NOMO-1 (cell line): ENCODE measurements around the gene WDR37.
"Not testable (repeated sequence)": the region's sequence is repeated elsewhere in the genome, so short reads cannot be mapped to it uniquely, and the experiment has no call there.

ENCODE experiments used
- DNase-seq, 2 experiments: peaks; one replicate each; lab custom pipeline; 2025; ENCODE audit not compliant: unreplicated experiment in 2 of 2; lab: John Stamatoyannopoulos, UW

WDR37 gene

DNA sequence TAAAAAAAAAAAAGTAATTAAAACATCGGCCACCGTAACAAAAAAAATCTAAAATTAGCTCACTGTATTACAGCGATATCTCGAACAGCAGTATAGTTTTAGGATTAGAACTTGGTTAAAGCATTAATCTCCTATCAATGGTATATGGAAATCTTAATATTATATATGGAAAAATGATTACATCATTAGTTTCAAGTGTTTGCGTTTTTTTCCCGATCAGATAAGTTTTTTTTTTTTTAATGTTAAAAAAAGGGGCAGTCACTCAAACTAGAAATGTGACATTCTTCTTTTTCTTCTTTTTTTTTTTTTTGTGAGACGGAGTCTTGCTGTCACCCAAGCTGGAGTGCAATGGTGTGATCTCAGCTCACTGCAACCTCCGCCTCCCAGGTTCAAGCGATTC lies 14.7 kb upstream of the WDR37 start:
- no peak for DNase-seq

DNA sequence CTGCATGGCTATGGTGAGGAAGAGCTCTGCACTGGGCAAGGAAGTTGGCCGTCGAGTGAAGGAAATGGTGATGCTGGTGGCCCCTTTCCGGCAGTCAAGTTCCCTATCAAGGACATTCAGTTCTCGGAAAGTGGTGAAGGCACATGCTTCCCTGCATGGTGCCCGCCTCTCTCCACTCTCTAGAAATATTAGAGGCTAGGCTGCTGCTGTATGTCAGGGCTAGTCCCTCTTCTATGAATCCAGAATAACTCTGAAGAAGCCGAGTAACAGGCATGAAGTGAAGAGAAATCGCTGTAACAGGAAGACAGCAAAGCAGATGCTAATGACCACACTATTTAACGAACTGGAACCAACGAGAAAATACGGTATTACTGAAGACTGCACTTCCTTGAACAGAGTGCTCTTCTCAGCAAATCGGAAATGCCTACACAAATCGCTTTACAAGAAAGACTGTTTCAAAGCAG lies 12.6 kb upstream of the WDR37 start:
- DNase-seq, result peak; percentile 13 to 77

DNA sequence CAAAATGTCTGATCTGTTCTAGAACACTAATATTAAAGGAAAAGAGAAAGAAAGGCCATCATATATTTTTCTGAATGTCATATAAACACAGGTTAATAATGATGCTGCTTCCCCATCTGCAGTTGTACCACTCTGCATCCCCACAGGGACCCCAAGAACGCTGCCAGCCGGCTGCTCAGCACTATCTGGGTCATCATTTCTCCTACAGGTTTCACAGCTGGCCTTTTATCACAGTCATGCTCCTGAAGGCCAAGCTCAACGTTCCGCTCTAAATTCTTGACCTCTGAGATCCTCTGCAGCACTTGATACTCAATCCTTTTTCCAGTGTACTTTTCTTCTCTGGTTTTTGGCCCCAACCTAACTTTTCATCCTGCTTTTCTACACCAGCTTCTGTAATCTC lies 12.0 kb upstream of the WDR37 start:
- no peak for DNase-seq

GRCh38 chr10:1044964-1045363 lies 11.2 kb upstream of the WDR37 start:
- no peak for DNase-seq

DNA sequence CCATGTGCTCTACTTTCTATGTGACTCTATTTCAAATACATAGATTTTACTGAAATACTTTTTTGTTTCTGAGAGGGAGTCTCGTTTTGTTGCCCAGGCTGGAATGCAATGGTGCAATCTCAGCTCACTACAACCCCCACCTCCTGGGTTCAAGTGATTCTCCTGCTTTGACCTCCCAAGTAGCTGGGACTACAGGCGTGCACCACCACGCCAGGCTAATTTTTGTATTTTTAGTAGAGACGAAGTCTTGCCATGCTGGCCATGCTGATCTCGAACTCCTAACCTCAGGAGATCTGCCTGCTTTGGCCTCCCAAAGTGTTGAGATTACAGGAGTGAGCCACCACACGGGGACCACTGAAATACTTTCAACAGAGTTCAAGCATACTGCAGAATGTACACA lies 10.8 kb upstream of the WDR37 start:
- no peak for DNase-seq

DNA sequence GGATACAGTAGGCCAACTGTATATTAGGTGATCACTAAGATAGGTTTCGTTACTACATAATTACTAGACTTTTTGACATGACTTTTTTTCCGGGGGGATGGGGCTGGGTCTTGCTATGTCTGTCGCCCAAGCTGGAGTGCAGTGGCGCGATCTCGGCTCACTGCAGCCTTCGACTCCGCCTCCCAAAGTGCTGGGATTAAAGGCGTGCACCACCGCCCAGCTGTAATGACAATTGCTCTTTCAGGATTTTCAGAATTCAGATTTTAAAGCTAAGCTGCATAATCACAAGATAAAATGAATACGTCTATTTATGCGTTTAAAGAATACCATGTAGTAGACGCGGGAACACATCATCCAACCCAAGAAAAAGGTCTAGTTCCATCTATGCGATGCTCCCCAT lies 8.2 kb upstream of the WDR37 start:
- no peak for DNase-seq

- DNase-seq, result peak in 1 of 2 experiments; percentile 20
These were observed 7.8 kb upstream of the WDR37 start for GRCh38 chr10:1048349-1048731.

DNA sequence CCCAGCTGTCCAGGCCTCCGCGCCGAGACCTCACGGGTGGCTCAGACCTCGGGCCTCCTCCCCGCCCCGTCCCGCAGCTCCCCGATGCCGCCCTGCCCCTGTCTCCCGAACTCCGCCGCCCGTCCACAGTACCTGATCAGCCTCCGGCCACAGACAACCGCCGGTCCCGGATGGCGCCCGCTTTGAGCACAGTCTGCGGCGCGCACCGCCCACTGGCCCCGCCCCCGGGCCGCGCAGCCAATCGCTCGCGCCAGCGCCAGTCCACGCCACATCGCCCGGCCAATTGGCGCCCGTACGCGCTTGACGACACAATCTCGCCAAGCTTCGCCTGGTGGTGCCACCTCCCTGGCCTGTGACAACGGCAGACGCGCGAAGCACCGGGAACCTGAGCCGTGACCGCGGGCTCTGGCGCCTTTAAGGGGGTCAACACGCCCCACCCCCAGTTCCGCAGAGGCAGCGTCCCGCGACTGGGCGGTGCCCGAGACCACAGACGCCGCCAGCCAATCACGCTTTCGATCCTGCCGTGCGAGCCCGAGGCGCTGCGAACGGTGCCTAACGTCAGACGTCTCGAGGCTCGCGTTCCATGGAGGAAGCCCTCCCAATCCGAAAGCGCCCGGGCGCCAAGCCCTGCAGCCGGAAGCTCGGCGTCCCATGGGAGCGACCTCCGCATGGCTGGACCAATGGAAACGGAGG lies 7.3 kb upstream of the WDR37 start, which contains the start of gene IDI1:
IDI1 (minus strand) TSS at position 388 of the 693 bp plus-strand sequence; CDS start at position 272, 116 bp downstream.
- DNase-seq, result peak; percentile 99 to 100

GRCh38 chr10:1049425-1049958 lies 6.7 kb upstream of the WDR37 start:
- no peak for DNase-seq

DNA sequence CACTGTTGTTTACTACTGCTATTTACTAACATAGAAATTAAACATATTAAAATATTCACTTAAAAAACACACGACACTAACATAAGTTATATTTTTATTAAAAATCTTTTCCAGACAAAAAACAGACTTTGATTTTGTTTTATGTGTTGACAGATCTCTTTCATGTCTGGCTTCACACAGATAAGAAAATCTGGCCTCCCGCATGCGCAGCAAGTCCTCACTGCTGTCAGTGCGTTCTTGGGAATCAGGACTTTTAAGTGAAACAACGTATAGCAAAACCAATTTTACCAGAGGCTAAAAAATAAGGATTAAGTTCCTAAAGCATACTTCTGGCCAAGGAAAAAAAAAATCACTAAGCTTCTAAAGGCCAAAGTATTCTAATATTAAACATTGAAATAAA lies 6.0 kb upstream of the WDR37 start:
- peak in 1 of 2 experiments; percentile 20 for DNase-seq

GRCh38 chr10:1050554-1050953 lies 5.6 kb upstream of the WDR37 start:
- DNase-seq, result peak in 1 of 2 experiments; percentile 5

GRCh38 chr10:1054684-1055083 lies 1.5 kb upstream of the WDR37 start:
- DNase-seq, result no peak

GRCh38 chr10:1057106-1057657 lies 997 bp downstream of the WDR37 start:
- peak; percentile 35 to 86 for DNase-seq

DNA sequence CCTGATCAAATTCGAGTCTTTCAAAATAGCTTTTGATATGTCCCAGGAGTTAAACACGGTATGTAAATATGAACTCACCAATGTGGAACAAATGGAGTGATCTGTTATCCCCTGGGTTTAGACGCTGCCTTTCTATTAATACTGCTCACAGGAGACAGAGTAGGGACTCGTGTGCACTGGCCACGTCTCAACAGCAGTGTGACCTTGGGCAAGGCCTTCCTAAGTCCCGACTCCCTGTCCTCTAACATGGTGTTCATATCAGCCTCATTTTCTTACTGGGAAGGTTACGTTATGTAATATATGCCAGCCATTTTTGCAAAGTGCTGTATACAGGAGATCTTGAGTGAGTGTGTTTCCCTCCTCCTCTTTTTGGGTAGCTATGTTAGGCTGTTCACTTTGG lies 1.8 kb downstream of the WDR37 start:
- no peak for DNase-seq

GRCh38 chr10:1059902-1060301 lies 3.7 kb downstream of the WDR37 start:
- DNase-seq, result no peak

- DNase-seq, result no peak
These were observed 6.0 kb downstream of the WDR37 start for GRCh38 chr10:1061930-1062774.

DNA sequence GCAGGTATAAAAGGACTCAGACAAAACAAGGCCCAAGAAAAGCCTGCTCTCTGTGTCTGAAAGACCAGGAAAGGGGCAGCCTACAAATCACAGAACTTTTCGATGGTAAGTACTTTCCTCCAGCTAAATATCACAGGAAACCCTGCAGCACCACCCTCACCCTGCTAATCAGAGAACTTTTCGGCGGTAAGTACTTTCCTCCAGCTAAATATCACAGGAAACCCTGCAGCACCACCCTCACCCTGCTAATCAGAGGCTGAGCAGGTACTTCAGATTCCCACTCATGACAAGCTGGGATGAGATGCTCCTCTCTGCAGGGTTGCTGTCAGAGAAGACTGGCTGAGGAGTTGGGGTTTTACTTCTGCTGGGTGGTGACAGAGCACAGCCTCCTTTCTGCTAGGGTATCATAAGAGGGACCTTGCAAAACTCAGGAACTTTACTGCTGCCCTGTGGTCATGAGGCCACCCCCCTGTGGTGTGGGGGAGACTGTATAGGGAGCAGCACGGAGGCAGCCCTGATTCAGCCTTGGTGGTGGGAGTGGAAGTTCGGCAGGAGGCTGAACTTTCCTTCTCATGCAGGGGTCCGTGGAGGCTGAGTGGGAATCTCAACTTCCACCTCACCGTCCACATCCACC lies 7.2 kb downstream of the WDR37 start:
- no peak for DNase-seq

DNA sequence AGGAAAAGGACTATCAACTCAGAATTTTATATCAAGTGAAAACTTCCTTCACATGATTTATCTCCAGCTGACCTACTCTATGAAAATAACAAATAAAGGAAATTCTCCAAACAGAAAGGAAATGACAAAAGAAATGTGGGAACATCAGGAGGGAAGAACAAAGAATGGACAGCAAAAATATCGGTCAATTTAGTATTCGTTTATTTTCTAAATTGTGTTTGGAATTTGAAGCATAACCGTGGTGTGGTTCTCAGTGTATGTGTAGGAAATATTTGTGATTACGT lies 8.7 kb downstream of the WDR37 start:
- DNase-seq, result no peak

DNA sequence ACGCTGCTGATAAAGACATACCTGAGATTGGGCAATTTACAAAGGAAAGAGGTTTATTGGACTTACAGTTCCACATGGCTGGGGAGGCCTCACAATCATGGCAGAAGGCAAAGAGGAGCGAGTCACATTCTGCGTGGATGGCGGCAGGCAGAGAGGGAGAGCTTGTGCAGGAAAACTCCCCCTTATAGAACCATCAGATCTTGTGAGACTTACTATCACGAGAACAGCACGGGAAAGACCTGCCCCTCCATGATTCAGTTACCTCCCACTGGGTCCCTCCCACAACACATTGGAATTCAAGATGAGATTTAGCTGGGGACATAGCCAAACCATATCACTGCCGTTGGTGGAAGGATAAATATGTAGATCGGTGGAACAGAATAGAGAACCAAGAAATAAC lies 10.5 kb downstream of the WDR37 start:
- not testable (repeated sequence) for DNase-seq

- no peak for DNase-seq
These were observed 12.5 kb downstream of the WDR37 start for GRCh38 chr10:1068380-1069361.
